WTC11 (cell line): Measurements from ENCODE around the gene PUS7L. TPM values are rescaled to one million over a fixed set of nuclear protein-coding genes. Genes with fewer than 3 reads are reported as not detected.
"Not testable (repeated sequence)": the region's sequence is repeated elsewhere in the genome, so short reads cannot be mapped to it uniquely, and the experiment has no call there.

ENCODE experiments used
- ATAC-seq: fragments of 200-7000 bp; cut with Tn5 transposase; 2 replicates; pipeline ENCODE4 v1.10.0; 2021; ENCODE audit warnings: mild to moderate bottlenecking, moderate library complexity
- CTCF ChIA-PET: fragments of 300-600 bp; sonication (Branson Sonifier 250); formaldehyde crosslinking; loops from one replicate; lab custom pipeline; 2021; ENCODE audit warnings: antibody characterized with exemption; lab: Charles Lee
- POLR2A ChIA-PET: fragments of 350-600 bp; sonication (Branson Sonifier 250); formaldehyde crosslinking; loops from one replicate; lab custom pipeline; 2021; ENCODE audit warnings: antibody characterized with exemption; lab: Charles Lee
- DNase-seq: peaks from one replicate; pipeline ENCODE4 v3.0.0; 2021; ENCODE audit warnings: low spot score
- H3K27ac Mint-ChIP-seq: 2 replicates; pipeline ENCODE4 v1.8.0; 2021; ENCODE audit warnings: mixed read lengths
- H3K27me3 Mint-ChIP-seq: 2 replicates; pipeline ENCODE4 v1.8.0; 2021; ENCODE audit warnings: low read depth, mild to moderate bottlenecking, moderate library complexity, mixed read lengths
- H3K36me3 Mint-ChIP-seq: 2 replicates; pipeline ENCODE4 v1.8.0; 2021; ENCODE audit warnings: mixed read lengths
- H3K4me1 Mint-ChIP-seq: 2 replicates; pipeline ENCODE4 v1.8.0; 2022; ENCODE audit warnings: mixed read lengths
- H3K4me3 Mint-ChIP-seq: 2 replicates; pipeline ENCODE4 v1.8.0; 2021; ENCODE audit warnings: mild to moderate bottlenecking, moderate library complexity, mixed read lengths
- H3K9me3 Mint-ChIP-seq: 2 replicates; pipeline ENCODE4 v1.8.0; 2021; ENCODE audit warnings: mixed read lengths
- CDX4 ChIP-seq: fragments of 250-450 bp; sonication (Bioruptor Pico); IDR thresholded peaks from 2 replicates; pipeline ENCODE4 v1.9.0; 2021; ENCODE audit warnings: moderate library complexity, mild to moderate bottlenecking, inconsistent platforms, borderline replicate concordance
- EMX1 ChIP-seq: fragments of 250-450 bp; sonication (Bioruptor Pico); IDR thresholded peaks from 2 replicates; pipeline ENCODE4 v1.8.0; 2021; ENCODE audit warnings: mild to moderate bottlenecking
- ETV6 ChIP-seq: sonication (generic); formaldehyde crosslinking; IDR thresholded peaks from 2 replicates; pipeline ENCODE4 v1.8.1; 2022; ENCODE audit warnings: mild to moderate bottlenecking, missing genetic modification reagents
- GABPB1 ChIP-seq: sonication (generic); formaldehyde crosslinking; IDR thresholded peaks from 2 replicates; pipeline ENCODE4 v1.8.1; 2023; ENCODE audit warnings: mild to moderate bottlenecking, missing genetic modification reagents
- GRHL2 ChIP-seq: fragments of 250-450 bp; sonication (Bioruptor Pico); IDR thresholded peaks from 2 replicates; pipeline ENCODE4 v1.8.0; 2022; ENCODE audit warnings: mild to moderate bottlenecking, moderate library complexity; ENCODE audit not compliant: insufficient replicate concordance, severe bottlenecking
- JUN ChIP-seq: sonication (generic); formaldehyde crosslinking; IDR thresholded peaks from 2 replicates; pipeline ENCODE4 v1.8.0; 2023; ENCODE audit warnings: mild to moderate bottlenecking, missing genetic modification reagents
- KAT7 ChIP-seq: sonication (generic); formaldehyde crosslinking; IDR thresholded peaks from 2 replicates; pipeline ENCODE4 v1.8.1; 2023; ENCODE audit warnings: missing genetic modification reagents, mild to moderate bottlenecking, borderline replicate concordance
- MAX ChIP-seq: sonication (generic); formaldehyde crosslinking; IDR thresholded peaks from 2 replicates; pipeline ENCODE4 v1.8.0; 2022; ENCODE audit warnings: mild to moderate bottlenecking, missing genetic modification reagents
- MLX ChIP-seq: sonication (generic); formaldehyde crosslinking; IDR thresholded peaks from 2 replicates; pipeline ENCODE4 v1.8.1; 2023; ENCODE audit warnings: mild to moderate bottlenecking, missing genetic modification reagents, moderate library complexity
- MYBL2 ChIP-seq: sonication (generic); formaldehyde crosslinking; IDR thresholded peaks from 2 replicates; pipeline ENCODE4 v1.8.1; 2023; ENCODE audit warnings: mild to moderate bottlenecking, moderate library complexity, missing genetic modification reagents
- NFE2L1 ChIP-seq: sonication (generic); formaldehyde crosslinking; IDR thresholded peaks from 2 replicates; pipeline ENCODE4 v1.8.1; 2023; ENCODE audit warnings: missing genetic modification reagents
- NFYB ChIP-seq: sonication (generic); formaldehyde crosslinking; conservative IDR thresholded peaks from 2 replicates; pipeline ENCODE4 v1.8.0; 2022; ENCODE audit warnings: low read depth, missing genetic modification reagents
- NR2C2 ChIP-seq: sonication (generic); formaldehyde crosslinking; IDR thresholded peaks from 2 replicates; pipeline ENCODE4 v1.8.0; 2022; ENCODE audit warnings: mild to moderate bottlenecking, missing genetic modification reagents
- RELA ChIP-seq: sonication (generic); formaldehyde crosslinking; IDR thresholded peaks from 2 replicates; pipeline ENCODE4 v1.8.1; 2022; ENCODE audit warnings: missing genetic modification reagents, mild to moderate bottlenecking, borderline replicate concordance
- ZNF138 ChIP-seq: sonication (generic); formaldehyde crosslinking; conservative IDR thresholded peaks from 2 replicates; pipeline ENCODE4 v1.8.1; 2022; ENCODE audit warnings: mild to moderate bottlenecking, moderate library complexity, missing genetic modification reagents
- ZNF317 ChIP-seq: sonication (generic); formaldehyde crosslinking; IDR thresholded peaks from 2 replicates; pipeline ENCODE4 v1.8.1; 2023; ENCODE audit warnings: low read depth, mild to moderate bottlenecking, moderate library complexity, missing genetic modification reagents, borderline replicate concordance
- ZNF396 ChIP-seq: fragments of 250-450 bp; sonication (Bioruptor Pico); IDR thresholded peaks from 2 replicates; pipeline ENCODE4 v1.8.0; 2021; ENCODE audit warnings: mild to moderate bottlenecking, moderate library complexity, borderline replicate concordance
- ZNF416 ChIP-seq: fragments of 250-450 bp; sonication (Bioruptor Pico); IDR thresholded peaks from 2 replicates; pipeline ENCODE4 v1.9.0; 2021; ENCODE audit warnings: mild to moderate bottlenecking, inconsistent platforms
- ZNF423 ChIP-seq: fragments of 250-450 bp; sonication (Bioruptor Pico); IDR thresholded peaks from 2 replicates; pipeline ENCODE4 v2.1.2; 2022; ENCODE audit warnings: mild to moderate bottlenecking, moderate library complexity
- total RNA-seq: library from RNA; stranded (reverse); gene quantifications from 3 replicates; pipeline ENCODE4 v1.2.3, GENCODE V29; 2021
- TF ChIP-seq, protein P1 (sequence below): fragments of 200-600 bp; IDR thresholded peaks from 2 replicates; pipeline ENCODE4 v1.8.0; 2022; ENCODE audit warnings: antibody characterized with exemption

Gene PUS7L
- total RNA-seq, 1 experiment from 2014 or later = 20.7 TPM

GRCh38 chr12:43760396-43760795, 1.8 kb upstream of the PUS7L start (continued):
- TF ChIP-seq MYBL2 = no peak
- no peak for TF ChIP-seq GABPB1
- no peak for TF ChIP-seq CDX4 (CRISPR knock-in tag)
- TF ChIP-seq ZNF423 (CRISPR knock-in tag) = no peak
- TF ChIP-seq EMX1 (CRISPR knock-in tag) = no peak
- no peak for TF ChIP-seq GRHL2 (CRISPR knock-in tag)

- TF ChIP-seq MAX (CRISPR knock-in tag) (peak; percentile 18; the same call in 1 of the 2 replicates), CDX4 (CRISPR knock-in tag) (no peak)
- Mint-ChIP-seq H3K27me3 (no peaks in the 10 kb centered on the region), H3K27ac (0 out of 2 replicates have a peak overlapping the region, but pooled peaks have one; percentile 6), H3K4me3 (peak overlapping the region; percentile 87), H3K9me3 (no peaks in the 10 kb centered on the region), H3K36me3 (peaks cover 12% of the 10 kb centered on the region), H3K4me1 (peaks cover 37% of the 10 kb centered on the region)
- ATAC-seq (peak; percentile 16), DNase-seq (peak; percentile 16)
- ChIA-PET POLR2A (interaction anchor here (0.5 to 2.2 kb wide), 2 partner anchors 30 to 47 kb away, joined by 3 to 9 read pairs; partner anchors contain the start of gene TWF1), CTCF (interaction anchor here (1.0 to 2.6 kb wide), 5 partner anchors 10 to 124 kb away, joined by 3 to 13 read pairs (median 4); partner anchors contain the start of gene TWF1)
These were observed 303 bp downstream of the PUS7L start for GRCh38 chr12:43758247-43758727.

GRCh38 chr12:43754015-43754414, 4.6 kb downstream of the PUS7L start:
- no peak for TF ChIP-seq KAT7 (CRISPR knock-in tag)
- TF ChIP-seq NFE2L1 (CRISPR knock-in tag) = no peak
- TF ChIP-seq ZNF317 (CRISPR knock-in tag) = no peak
- no peak for TF ChIP-seq ZNF138
- TF ChIP-seq ETV6 (CRISPR knock-in tag) = no peak
- TF ChIP-seq CDX4 (CRISPR knock-in tag) = no peak
- TF ChIP-seq JUN (CRISPR knock-in tag) = no peak
- no peak for TF ChIP-seq NR2C2 (CRISPR knock-in tag)
- TF ChIP-seq GRHL2 (CRISPR knock-in tag) = no peak
- no peak for TF ChIP-seq ZNF416 (CRISPR knock-in tag)
- Mint-ChIP-seq H3K27me3 (no peaks in the 10 kb centered on the region), H3K9me3 (peaks cover 11% of the 10 kb centered on the region), H3K27ac (no peak overlapping the region), H3K4me1 (peaks cover 8% of the 10 kb centered on the region), H3K4me3 (no peak overlapping the region), H3K36me3 (peaks cover 24% of the 10 kb centered on the region)
- POLR2A ChIA-PET = no interaction called here
- no peak for ATAC-seq
- no peak for DNase-seq
- CTCF ChIA-PET = no interaction called here

DNA sequence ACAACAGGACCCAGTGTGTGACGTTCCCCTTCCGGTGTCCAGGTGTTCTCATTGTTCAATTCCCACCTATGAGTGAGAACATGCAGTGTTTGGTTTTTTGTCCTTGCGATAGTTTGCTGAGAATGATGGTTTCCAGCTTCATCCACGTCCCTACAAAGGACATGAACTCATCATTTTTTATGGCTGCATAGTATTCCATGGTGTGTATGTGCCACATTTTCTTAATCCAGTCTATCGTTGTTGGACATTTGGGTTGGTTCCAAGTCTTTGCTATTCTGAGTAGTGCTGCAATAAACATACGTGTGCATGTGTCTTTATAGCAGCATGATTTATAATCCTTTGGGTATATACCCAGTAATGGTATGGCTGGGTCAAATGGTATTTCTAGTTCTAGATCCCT, 7.2 kb downstream of the PUS7L start:
- H3K36me3 Mint-ChIP-seq = peaks cover 24% of the 10 kb centered on the region
- H3K9me3 Mint-ChIP-seq = peaks cover 11% of the 10 kb centered on the region
- H3K4me3 Mint-ChIP-seq, H3K27ac Mint-ChIP-seq, DNase-seq, POLR2A ChIA-PET, H3K27me3 Mint-ChIP-seq, CTCF ChIA-PET, H3K4me1 Mint-ChIP-seq, ATAC-seq: not testable (repeated sequence)

DNA sequence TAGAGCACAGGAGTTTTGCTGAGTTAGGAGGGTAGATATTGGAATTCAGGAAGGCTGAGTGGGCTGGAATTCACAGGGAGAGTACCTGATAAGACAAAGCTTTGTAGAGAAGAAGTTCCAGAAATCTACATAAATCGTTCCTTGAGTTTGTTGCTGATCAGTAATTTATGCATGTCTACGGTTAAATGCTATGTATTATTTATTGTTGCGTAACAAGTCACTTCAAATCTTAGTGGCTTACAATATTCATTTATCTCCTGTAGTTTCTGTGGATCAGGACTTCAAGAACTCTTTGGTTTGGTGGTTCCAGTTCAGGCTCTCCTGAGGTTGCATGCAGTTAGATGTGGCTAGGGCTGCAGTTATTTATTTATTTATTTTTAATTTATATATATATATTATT, 7.8 kb downstream of the PUS7L start:
- Mint-ChIP-seq H3K27me3 (no peaks in the 10 kb centered on the region), H3K9me3 (peaks cover 11% of the 10 kb centered on the region), H3K4me1 (no peaks in the 10 kb centered on the region), H3K27ac (no peak overlapping the region), H3K36me3 (peaks cover 24% of the 10 kb centered on the region), H3K4me3 (no peak overlapping the region)
- DNase-seq (no peak), ATAC-seq (no peak)
- POLR2A ChIA-PET = no interaction called here
- CTCF ChIA-PET = no interaction called here
- TF ChIP-seq NFYB (CRISPR knock-in tag) (no peak), ZNF423 (CRISPR knock-in tag) (no peak), MLX (CRISPR knock-in tag) (no peak), CDX4 (CRISPR knock-in tag) (no peak), RELA (no peak), ZNF396 (no peak)
- TF ChIP-seq, protein P1, sequence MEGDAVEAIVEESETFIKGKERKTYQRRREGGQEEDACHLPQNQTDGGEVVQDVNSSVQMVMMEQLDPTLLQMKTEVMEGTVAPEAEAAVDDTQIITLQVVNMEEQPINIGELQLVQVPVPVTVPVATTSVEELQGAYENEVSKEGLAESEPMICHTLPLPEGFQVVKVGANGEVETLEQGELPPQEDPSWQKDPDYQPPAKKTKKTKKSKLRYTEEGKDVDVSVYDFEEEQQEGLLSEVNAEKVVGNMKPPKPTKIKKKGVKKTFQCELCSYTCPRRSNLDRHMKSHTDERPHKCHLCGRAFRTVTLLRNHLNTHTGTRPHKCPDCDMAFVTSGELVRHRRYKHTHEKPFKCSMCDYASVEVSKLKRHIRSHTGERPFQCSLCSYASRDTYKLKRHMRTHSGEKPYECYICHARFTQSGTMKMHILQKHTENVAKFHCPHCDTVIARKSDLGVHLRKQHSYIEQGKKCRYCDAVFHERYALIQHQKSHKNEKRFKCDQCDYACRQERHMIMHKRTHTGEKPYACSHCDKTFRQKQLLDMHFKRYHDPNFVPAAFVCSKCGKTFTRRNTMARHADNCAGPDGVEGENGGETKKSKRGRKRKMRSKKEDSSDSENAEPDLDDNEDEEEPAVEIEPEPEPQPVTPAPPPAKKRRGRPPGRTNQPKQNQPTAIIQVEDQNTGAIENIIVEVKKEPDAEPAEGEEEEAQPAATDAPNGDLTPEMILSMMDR = no peak
